PC-3 (cell line): ENCODE measurements around the gene CREB3L4. TPM values are rescaled to one million over a fixed set of nuclear protein-coding genes. Genes with fewer than 3 reads are reported as not detected.

ENCODE experiments used
- ATAC-seq: fragments of 200-7000 bp; cut with Tn5 transposase; 2 replicates; pipeline ENCODE4 v1.9.1; 2020; ENCODE audit warnings: mild to moderate bottlenecking, moderate library complexity
- BruUV-seq: library from RNA; stranded (reverse); fragments of 400-500 nt; replicated peaks from 2 replicates; lab custom pipeline; 2021; lab: Mats Ljungman, UMichigan
- CTCF ChIA-PET: fragments of 300-600 bp; sonication (Branson Sonifier 250); formaldehyde crosslinking; loops from one replicate; lab custom pipeline; 2022; ENCODE audit warnings: antibody characterized with exemption; lab: Charles Lee
- POLR2A ChIA-PET: fragments of 300-600 bp; sonication (Branson Sonifier 250); formaldehyde crosslinking; loops from one replicate; lab custom pipeline; 2022; ENCODE audit warnings: antibody characterized with exemption; ENCODE audit not compliant: unreplicated experiment; lab: Charles Lee
- DNase-seq: peaks from one replicate; pipeline ENCODE4 v3.0.0-alpha.2; 2015
- H2AFZ ChIP-seq: fragments of 300-600 bp; sonication (generic); 2 replicates; pipeline ENCODE4 v1.6.0; 2016; ENCODE audit warnings: antibody characterized with exemption, low read length
- H3F3A ChIP-seq: fragments of 300-600 bp; sonication (generic); one replicate; pipeline ENCODE4 v1.6.0; 2017; ENCODE audit warnings: antibody characterized with exemption, low read length, control low read depth, mild to moderate bottlenecking; ENCODE audit not compliant: unreplicated experiment
- H3K27ac ChIP-seq: fragments of 300-600 bp; sonication (generic); 2 replicates; pipeline ENCODE4 v1.5.1; 2016; ENCODE audit warnings: mild to moderate bottlenecking, low read length
- H3K27me3 ChIP-seq: fragments of 300-600 bp; sonication (generic); 2 replicates; pipeline ENCODE4 v1.6.1; 2016; ENCODE audit warnings: low read length, mixed read lengths
- H3K36me3 ChIP-seq: fragments of 300-600 bp; sonication (generic); 2 replicates; pipeline ENCODE4 v1.6.1; 2016; ENCODE audit warnings: low read depth, mixed run types, low read length, mixed read lengths
- H3K4me1 ChIP-seq: fragments of 300-600 bp; sonication (generic); 2 replicates; pipeline ENCODE4 v1.5.1; 2016; ENCODE audit warnings: low read length; ENCODE audit not compliant: insufficient read depth
- H3K4me2 ChIP-seq: fragments of 300-600 bp; sonication (generic); 2 replicates; pipeline ENCODE4 v1.6.0; 2016; ENCODE audit warnings: low read length
- H3K4me3 ChIP-seq: fragments of 300-600 bp; sonication (generic); 2 replicates; pipeline ENCODE4 v1.5.1; 2016; ENCODE audit warnings: mild to moderate bottlenecking, low read length, mixed read lengths
- H3K79me2 ChIP-seq: fragments of 300-600 bp; sonication (generic); 2 replicates; pipeline ENCODE4 v1.6.1; 2017; ENCODE audit warnings: low read length, mixed read lengths
- H3K9ac ChIP-seq: fragments of 300-600 bp; sonication (generic); 2 replicates; pipeline ENCODE4 v1.6.0; 2016; ENCODE audit warnings: mild to moderate bottlenecking, low read length
- H3K9me2 ChIP-seq: fragments of 300-600 bp; sonication (generic); replicated peaks from 2 replicates; pipeline ENCODE4 v1.6.1; 2016; ENCODE audit warnings: mixed run types, low read length, mixed read lengths
- H3K9me3 ChIP-seq: fragments of 300-600 bp; sonication (generic); 2 replicates; pipeline ENCODE4 v1.6.1; 2016; ENCODE audit warnings: low read length, mixed read lengths
- H4K20me1 ChIP-seq: fragments of 300-600 bp; sonication (generic); 2 replicates; pipeline ENCODE4 v1.6.1; 2016; ENCODE audit warnings: low read length, mixed read lengths
- CTCF ChIP-seq: fragments of 300-600 bp; sonication (generic); conservative IDR thresholded peaks from 2 replicates; pipeline ENCODE4 v1.5.1; 2017; ENCODE audit warnings: antibody characterized with exemption, low read depth, mild to moderate bottlenecking, low read length
- EZH2 ChIP-seq: fragments of 300-600 bp; sonication (generic); IDR thresholded peaks from one replicate; pipeline ENCODE4 v1.6.1; 2017; ENCODE audit warnings: antibody characterized with exemption, mild to moderate bottlenecking, low read length; ENCODE audit not compliant: unreplicated experiment
- EZH2phosphoT487 ChIP-seq: fragments of 300-600 bp; sonication (generic); IDR thresholded peaks from 2 replicates; pipeline ENCODE4 v1.6.1; 2018; ENCODE audit warnings: mild to moderate bottlenecking, antibody characterized with exemption, low read length, borderline replicate concordance
- intact Hi-C: fragments of 100-400 bp; cut with micrococcal nuclease; formaldehyde crosslinking; loops from 2 replicates; pipeline ENCODE4 v1.9.0; 2023
- total RNA-seq: library from RNA; depleted of rRNA; stranded (reverse); fragments of >200 nt; gene quantifications from 2 replicates; pipeline ENCODE4 v1.2.3, GENCODE V29; 2014

Gene CREB3L4
- total RNA-seq, 1 experiment from 2014 or later, result 28.7 TPM

- CTCF ChIA-PET, result no interaction called here
- no TSS peak for BruUV-seq
Observed at GRCh38 chr1:153929426-153929825, 38.3 kb upstream of the CREB3L4 start.

GRCh38 chr1:153929981-153930948 is 37.4 kb upstream of the CREB3L4 start:
- ChIA-PET POLR2A (no interaction called here), CTCF (no interaction called here)
- no peaks in the 10 kb centered on the region for H3K9me2 ChIP-seq
- no peak for DNase-seq
- H3K4me3 ChIP-seq, result no peak overlapping the region
- H4K20me1 ChIP-seq, result no peaks in the 10 kb centered on the region
- intact Hi-C loops, result no loop called here
- no peaks in the 10 kb centered on the region for H3K9me3 ChIP-seq
- no peaks in the 10 kb centered on the region for H3K79me2 ChIP-seq
- BruUV-seq, result TSS peak; percentile 17
- H3K36me3 ChIP-seq, result peaks cover 4% of the 10 kb centered on the region; the same call in 1 of the 2 replicates
- H3K4me2 ChIP-seq, result no peak overlapping the region
- H2AFZ ChIP-seq, result no peak overlapping the region
- ATAC-seq, result 0 out of 2 replicates have a peak, but pooled peaks have one; percentile 34
- no peaks in the 10 kb centered on the region for H3F3A ChIP-seq
- no peaks in the 10 kb centered on the region for H3K27me3 ChIP-seq
- no peak overlapping the region for H3K27ac ChIP-seq
- no peak overlapping the region for H3K9ac ChIP-seq
- TF ChIP-seq CTCF (peak; percentile 15; the same call in 1 of the 2 replicates), EZH2phosphoT487 (no peak)
- no peaks in the 10 kb centered on the region for H3K4me1 ChIP-seq

More at GRCh38 chr1:153929426-153929825, 38.3 kb upstream of the CREB3L4 start:
- Histone ChIP-seq H3K79me2 (no peaks in the 10 kb centered on the region), H3K9me3 (no peaks in the 10 kb centered on the region), H3K4me2 (no peak overlapping the region), H3K36me3 (peaks cover 4% of the 10 kb centered on the region; the same call in 1 of the 2 replicates), H3K27me3 (no peaks in the 10 kb centered on the region), H2AFZ (no peak overlapping the region), H3F3A (no peaks in the 10 kb centered on the region), H3K27ac (no peak overlapping the region), H3K4me3 (no peak overlapping the region), H4K20me1 (no peaks in the 10 kb centered on the region), H3K9me2 (no peaks in the 10 kb centered on the region), H3K4me1 (peaks cover 2% of the 10 kb centered on the region), H3K9ac (no peak overlapping the region)
- TF ChIP-seq EZH2, result no peak
- TF ChIP-seq EZH2phosphoT487, result no peak
- no peak for TF ChIP-seq CTCF
- DNase-seq (no peak), ATAC-seq (no peak)
- intact Hi-C loops, result no loop called here
- POLR2A ChIA-PET, result interaction anchor here (0.6 kb wide), 1 partner anchor 11 kb away, joined by 4 read pairs; no protein-coding TSS in a partner anchor
